Prostate gland (tissue), 2 donors: ENCODE data around the gene AGBL4.

Experiments
- POLR2A ChIP-seq: fragments of 450-650 bp; IDR thresholded peaks from one replicate; pipeline ENCODE4 v1.6.1; 2016; ENCODE audit warnings: antibody characterized with exemption, mild to moderate bottlenecking
- POLR2AphosphoS5 ChIP-seq: sonication (generic); formaldehyde crosslinking; IDR thresholded peaks from one replicate; pipeline ENCODE4 v1.6.1; 2017; ENCODE audit warnings: antibody characterized with exemption
- TF ChIP-seq, protein P1 (sequence below), 4 experiments: fragments of 200-600 bp in 2 of 4; fragments of 450-650 bp in 2 of 4; sonication (generic) in 2 of 4; IDR thresholded peaks; 1 replicate in 3 of 4; 2 replicates in 1 of 4; pipeline ENCODE4 v1.5.1; 2016 to 2019; ENCODE audit warnings: antibody characterized with exemption in 4 of 4, mild to moderate bottlenecking in 2 of 4, moderate library complexity in 2 of 4

DNA sequence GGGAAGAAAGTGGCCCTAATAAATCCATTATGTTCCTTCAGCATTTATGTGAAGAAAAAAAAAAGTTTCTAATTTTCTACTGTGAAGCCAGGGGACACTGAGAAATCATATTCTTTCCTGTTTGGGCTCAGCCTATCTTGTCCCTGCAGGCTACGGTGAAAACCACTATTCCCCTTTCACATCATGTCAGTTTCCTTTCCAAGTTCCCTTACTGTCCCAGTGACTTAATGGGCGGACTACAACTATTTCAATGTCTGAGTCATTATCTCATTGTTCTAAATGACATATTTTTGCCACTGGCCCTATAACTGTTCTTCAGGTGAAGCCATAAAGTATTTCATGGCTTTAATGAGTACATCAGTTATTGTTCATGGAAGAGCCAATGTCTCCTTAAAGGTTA is 1175.7 kb downstream of the AGBL4 start:
- TF ChIP-seq, protein P1, sequence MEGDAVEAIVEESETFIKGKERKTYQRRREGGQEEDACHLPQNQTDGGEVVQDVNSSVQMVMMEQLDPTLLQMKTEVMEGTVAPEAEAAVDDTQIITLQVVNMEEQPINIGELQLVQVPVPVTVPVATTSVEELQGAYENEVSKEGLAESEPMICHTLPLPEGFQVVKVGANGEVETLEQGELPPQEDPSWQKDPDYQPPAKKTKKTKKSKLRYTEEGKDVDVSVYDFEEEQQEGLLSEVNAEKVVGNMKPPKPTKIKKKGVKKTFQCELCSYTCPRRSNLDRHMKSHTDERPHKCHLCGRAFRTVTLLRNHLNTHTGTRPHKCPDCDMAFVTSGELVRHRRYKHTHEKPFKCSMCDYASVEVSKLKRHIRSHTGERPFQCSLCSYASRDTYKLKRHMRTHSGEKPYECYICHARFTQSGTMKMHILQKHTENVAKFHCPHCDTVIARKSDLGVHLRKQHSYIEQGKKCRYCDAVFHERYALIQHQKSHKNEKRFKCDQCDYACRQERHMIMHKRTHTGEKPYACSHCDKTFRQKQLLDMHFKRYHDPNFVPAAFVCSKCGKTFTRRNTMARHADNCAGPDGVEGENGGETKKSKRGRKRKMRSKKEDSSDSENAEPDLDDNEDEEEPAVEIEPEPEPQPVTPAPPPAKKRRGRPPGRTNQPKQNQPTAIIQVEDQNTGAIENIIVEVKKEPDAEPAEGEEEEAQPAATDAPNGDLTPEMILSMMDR (IDR thresholded peaks at IDR 0.05) = no peak
- TF ChIP-seq POLR2A (no peak), POLR2AphosphoS5 (no peak)
